ENCODE results near the gene MRPS2. TPM values are rescaled to one million over a fixed set of nuclear protein-coding genes. Genes with fewer than 3 reads are reported as not detected.

Gene MRPS2
- total RNA-seq, 2 donors from 2014 or later: 29.9 to 48.6 TPM

- peaks cover 6% of the 10 kb centered on the region for H3K27me3 Mint-ChIP-seq
- no peak for ATAC-seq (replicated peaks)
- no peak overlapping the region for H3K27ac Mint-ChIP-seq
- no peaks in the 10 kb centered on the region for H3K9me3 Mint-ChIP-seq
- H3K36me3 Mint-ChIP-seq (ENCODE audit: low read depth): peaks cover 4% of the 10 kb centered on the region
- H3K4me3 Mint-ChIP-seq: no peak overlapping the region
- no peaks in the 10 kb centered on the region for H3K4me1 Mint-ChIP-seq
Measured at GRCh38 chr9:135476561-135477355, 23.7 kb upstream of the MRPS2 start.

- peaks cover 4% of the 10 kb centered on the region for H3K36me3 Mint-ChIP-seq (ENCODE audit: low read depth)
- ATAC-seq (replicated peaks): no peak
- H3K4me3 Mint-ChIP-seq: peak overlapping the region; percentile 80
- no peaks in the 10 kb centered on the region for H3K9me3 Mint-ChIP-seq
- H3K27me3 Mint-ChIP-seq: peaks cover 6% of the 10 kb centered on the region
- H3K4me1 Mint-ChIP-seq: no peaks in the 10 kb centered on the region
- H3K27ac Mint-ChIP-seq: no peak overlapping the region
Measured at GRCh38 chr9:135478191-135478590, 22.3 kb upstream of the MRPS2 start.

GRCh38 chr9:135478829-135479468 lies 21.5 kb upstream of the MRPS2 start:
- no peak overlapping the region for H3K27ac Mint-ChIP-seq
- no peaks in the 10 kb centered on the region for H3K4me1 Mint-ChIP-seq
- peaks cover 6% of the 10 kb centered on the region for H3K27me3 Mint-ChIP-seq
- H3K9me3 Mint-ChIP-seq: no peaks in the 10 kb centered on the region
- H3K36me3 Mint-ChIP-seq (ENCODE audit: low read depth): peaks cover 4% of the 10 kb centered on the region
- peak; percentile 22 for ATAC-seq (replicated peaks)
- H3K4me3 Mint-ChIP-seq: peak overlapping the region; percentile 80

- H3K9me3 Mint-ChIP-seq: no peaks in the 10 kb centered on the region
- H3K4me3 Mint-ChIP-seq: peak within 1 kb of the TSS; percentile 80
- peaks cover 6% of the 10 kb centered on the region for H3K27me3 Mint-ChIP-seq
- H3K4me1 Mint-ChIP-seq: no peaks in the 10 kb centered on the region
- no peak within 1 kb of the TSS for H3K27ac Mint-ChIP-seq
- peaks cover 4% of the 10 kb centered on the region for H3K36me3 Mint-ChIP-seq (ENCODE audit: low read depth)
- peak; percentile 5 for ATAC-seq (replicated peaks)
Measured at GRCh38 chr9:135479469-135480052, 20.9 kb upstream of the MRPS2 start, which contains the start of gene PPP1R26. Gene PPP1R26 (plus strand): TSS chr9:135479782. CDS start chr9:135484511, 4,729 bp downstream.

GRCh38 chr9:135480071-135480939 lies 20.2 kb upstream of the MRPS2 start:
- peak overlapping the region; percentile 33 for H3K4me3 Mint-ChIP-seq
- H3K36me3 Mint-ChIP-seq (ENCODE audit: low read depth): peaks cover 8% of the 10 kb centered on the region
- peak; percentile 67 for ATAC-seq (replicated peaks)

GRCh38 chr9:135480940-135481310 lies 19.6 kb upstream of the MRPS2 start:
- peak; percentile 26 for ATAC-seq (replicated peaks)
- Mint-ChIP-seq H3K27me3 (peaks cover 6% of the 10 kb centered on the region), H3K36me3 (ENCODE audit: low read depth) (peaks cover 11% of the 10 kb centered on the region), H3K4me1 (no peaks in the 10 kb centered on the region), H3K9me3 (no peaks in the 10 kb centered on the region), H3K4me3 (peak overlapping the region; percentile 33), H3K27ac (no peak overlapping the region)

More at GRCh38 chr9:135480071-135480939, 20.2 kb upstream of the MRPS2 start:
- H3K4me1 Mint-ChIP-seq: no peaks in the 10 kb centered on the region
- H3K27me3 Mint-ChIP-seq: peaks cover 6% of the 10 kb centered on the region
- H3K27ac Mint-ChIP-seq: no peak overlapping the region
- H3K9me3 Mint-ChIP-seq: no peaks in the 10 kb centered on the region

GRCh38 chr9:135482015-135482754 lies 18.3 kb upstream of the MRPS2 start:
- peak overlapping the region; percentile 33 for H3K4me3 Mint-ChIP-seq
- H3K4me1 Mint-ChIP-seq: no peaks in the 10 kb centered on the region
- H3K36me3 Mint-ChIP-seq (ENCODE audit: low read depth): peaks cover 11% of the 10 kb centered on the region
- peaks cover 6% of the 10 kb centered on the region for H3K27me3 Mint-ChIP-seq
- no peaks in the 10 kb centered on the region for H3K9me3 Mint-ChIP-seq
- no peak for ATAC-seq (replicated peaks)
- no peak overlapping the region for H3K27ac Mint-ChIP-seq

GRCh38 chr9:135484460-135485277 lies 15.8 kb upstream of the MRPS2 start:
- Mint-ChIP-seq H3K27me3 (no peaks in the 10 kb centered on the region), H3K27ac (no peak overlapping the region), H3K9me3 (no peaks in the 10 kb centered on the region), H3K36me3 (ENCODE audit: low read depth) (peaks cover 6% of the 10 kb centered on the region), H3K4me1 (no peaks in the 10 kb centered on the region), H3K4me3 (no peak overlapping the region)
- no peak for ATAC-seq (replicated peaks)

GRCh38 chr9:135485385-135485784 lies 15.1 kb upstream of the MRPS2 start:
- ATAC-seq (replicated peaks): no peak
- no peak overlapping the region for H3K4me3 Mint-ChIP-seq
- H3K27me3 Mint-ChIP-seq: no peaks in the 10 kb centered on the region
- H3K4me1 Mint-ChIP-seq: no peaks in the 10 kb centered on the region
- H3K9me3 Mint-ChIP-seq: no peaks in the 10 kb centered on the region
- H3K36me3 Mint-ChIP-seq (ENCODE audit: low read depth): peaks cover 6% of the 10 kb centered on the region
- no peak overlapping the region for H3K27ac Mint-ChIP-seq

- H3K4me3 Mint-ChIP-seq: no peak overlapping the region
- no peak for ATAC-seq (replicated peaks)
- no peaks in the 10 kb centered on the region for H3K9me3 Mint-ChIP-seq
- no peaks in the 10 kb centered on the region for H3K27me3 Mint-ChIP-seq
- H3K4me1 Mint-ChIP-seq: no peaks in the 10 kb centered on the region
- H3K27ac Mint-ChIP-seq: no peak overlapping the region
- peaks cover 6% of the 10 kb centered on the region for H3K36me3 Mint-ChIP-seq (ENCODE audit: low read depth)
Measured at GRCh38 chr9:135485832-135486231, 14.7 kb upstream of the MRPS2 start.

- Mint-ChIP-seq H3K9me3 (no peaks in the 10 kb centered on the region), H3K4me1 (no peaks in the 10 kb centered on the region), H3K27ac (no peak overlapping the region), H3K27me3 (no peaks in the 10 kb centered on the region), H3K4me3 (no peak overlapping the region), H3K36me3 (ENCODE audit: low read depth) (peaks cover 6% of the 10 kb centered on the region)
- ATAC-seq (replicated peaks): no peak
Measured at GRCh38 chr9:135486267-135487065, 14.0 kb upstream of the MRPS2 start.

GRCh38 chr9:135487281-135488012 lies 13.0 kb upstream of the MRPS2 start:
- Mint-ChIP-seq H3K9me3 (no peaks in the 10 kb centered on the region), H3K4me1 (no peaks in the 10 kb centered on the region), H3K36me3 (ENCODE audit: low read depth) (peaks cover 6% of the 10 kb centered on the region), H3K27ac (no peak overlapping the region), H3K4me3 (no peak overlapping the region), H3K27me3 (no peaks in the 10 kb centered on the region)
- no peak for ATAC-seq (replicated peaks)

Data from activated T-helper 17 cell treated with anti-CD3 and anti-CD28 coated beads, Interleukin-2, amount 50 U/mL, for 72 hours (primary cell).